Activated T-cell treated with anti-CD3 and anti-CD28 coated beads, Interleukin-2, amount 50 U/mL, for 24 hours (primary cell): ENCODE results near the gene GPAT3.

Experiments used
- DNase-seq: peaks from one replicate; pipeline ENCODE4 v3.0.0-alpha.2; 2020
- H3K27ac Mint-ChIP-seq: 2 replicates; pipeline ENCODE4 v1.8.0; 2020; ENCODE audit warnings: mild to moderate bottlenecking, mixed read lengths
- H3K27me3 Mint-ChIP-seq: 2 replicates; pipeline ENCODE4 v1.8.0; 2020; ENCODE audit warnings: mixed read lengths
- H3K36me3 Mint-ChIP-seq: 2 replicates; pipeline ENCODE4 v1.8.0; 2020; ENCODE audit warnings: low read depth, mixed read lengths
- H3K4me1 Mint-ChIP-seq: 2 replicates; pipeline ENCODE4 v1.8.0; 2020; ENCODE audit warnings: low read depth, mixed read lengths
- H3K4me3 Mint-ChIP-seq: 2 replicates; pipeline ENCODE4 v1.8.0; 2020; ENCODE audit warnings: mild to moderate bottlenecking, moderate library complexity, mixed read lengths
- H3K9me3 Mint-ChIP-seq: 2 replicates; pipeline ENCODE4 v1.8.0; 2020; ENCODE audit warnings: mixed read lengths

Gene GPAT3

DNA sequence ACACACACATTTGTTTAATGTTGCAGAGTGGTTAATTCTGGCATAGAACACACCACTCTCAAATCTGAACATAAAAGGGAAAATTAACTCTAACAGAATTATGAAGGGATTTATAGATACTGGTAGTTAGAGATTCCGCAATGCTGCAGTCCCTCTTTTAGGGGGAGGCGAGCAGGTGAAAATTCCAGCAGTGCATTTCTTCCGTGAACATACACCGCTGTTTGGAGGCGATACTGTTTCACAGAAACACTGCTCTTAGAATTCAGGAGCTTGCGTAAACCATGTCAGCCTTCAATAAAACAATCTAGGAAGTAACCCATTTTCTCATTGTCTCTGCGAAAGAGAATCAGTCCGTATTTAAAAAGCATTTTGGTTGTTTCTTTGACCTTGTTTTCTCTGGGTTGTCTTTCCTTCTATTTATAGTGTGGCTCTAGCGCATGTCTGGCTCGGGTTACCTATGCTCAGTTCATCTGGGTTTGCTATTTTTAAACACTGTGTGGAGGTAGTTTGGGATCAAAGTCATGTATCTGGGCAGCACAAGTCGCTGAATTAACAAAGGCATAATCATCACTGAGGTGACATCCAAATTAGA lies 90.4 kb downstream of the GPAT3 start:
- Mint-ChIP-seq H3K9me3 (peaks cover 18% of the 10 kb centered on the region), H3K27me3 (peaks cover 35% of the 10 kb centered on the region), H3K36me3 (peaks cover 3% of the 10 kb centered on the region), H3K4me3 (no peak overlapping the region), H3K27ac (no peak overlapping the region), H3K4me1 (no peaks in the 10 kb centered on the region)
- no peak for DNase-seq

- Mint-ChIP-seq H3K27ac (no peak overlapping the region), H3K9me3 (no peaks in the 10 kb centered on the region), H3K36me3 (no peaks in the 10 kb centered on the region), H3K4me1 (no peaks in the 10 kb centered on the region), H3K4me3 (no peak overlapping the region), H3K27me3 (peaks cover 15% of the 10 kb centered on the region)
- DNase-seq: no peak
Measured at GRCh38 chr4:83629945-83630721, 94.2 kb downstream of the GPAT3 start.

GRCh38 chr4:83631066-83631465 lies 95.2 kb downstream of the GPAT3 start:
- no peaks in the 10 kb centered on the region for H3K36me3 Mint-ChIP-seq
- H3K9me3 Mint-ChIP-seq: no peaks in the 10 kb centered on the region
- no peaks in the 10 kb centered on the region for H3K4me1 Mint-ChIP-seq
- no peak for DNase-seq
- H3K27ac Mint-ChIP-seq: no peak overlapping the region
- no peak overlapping the region for H3K4me3 Mint-ChIP-seq
- peaks cover 15% of the 10 kb centered on the region for H3K27me3 Mint-ChIP-seq

- no peaks in the 10 kb centered on the region for H3K4me1 Mint-ChIP-seq
- H3K9me3 Mint-ChIP-seq: no peaks in the 10 kb centered on the region
- peaks cover 13% of the 10 kb centered on the region for H3K27me3 Mint-ChIP-seq
- H3K27ac Mint-ChIP-seq: no peak overlapping the region
- H3K4me3 Mint-ChIP-seq: no peak overlapping the region
- no peak for DNase-seq
- H3K36me3 Mint-ChIP-seq: no peaks in the 10 kb centered on the region
Measured at GRCh38 chr4:83636930-83637329, 101.0 kb downstream of the GPAT3 start.

DNA sequence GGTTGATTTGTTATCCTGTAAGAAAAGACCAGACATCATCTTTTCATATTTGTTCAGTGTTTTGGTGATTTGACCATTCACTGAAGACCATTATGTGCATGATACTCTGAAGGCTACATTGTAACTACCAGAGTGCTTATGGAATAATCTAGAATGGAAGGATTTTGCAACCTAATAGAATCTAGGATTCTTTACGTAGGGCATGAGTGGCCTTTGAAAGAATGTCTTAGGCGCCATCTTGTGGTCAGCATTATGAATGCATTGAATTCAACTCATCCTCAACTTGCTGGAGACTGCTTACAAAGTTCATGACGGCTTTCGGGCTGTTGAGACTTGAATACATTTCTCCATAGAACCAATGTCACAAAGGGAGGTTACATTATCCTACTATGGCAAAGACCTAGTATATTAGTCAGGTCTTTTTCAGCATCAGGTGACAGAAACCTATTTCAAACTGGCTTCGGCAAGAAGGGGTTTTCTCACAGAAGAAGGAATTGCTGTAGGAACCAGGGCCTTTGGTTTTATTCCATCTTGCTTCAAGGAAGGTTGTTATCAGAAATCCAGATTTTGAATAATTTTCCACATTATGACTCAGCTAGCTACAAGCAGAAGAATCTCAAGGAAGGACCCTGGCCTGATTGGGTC lies 104.1 kb downstream of the GPAT3 start:
- H3K4me3 Mint-ChIP-seq: no peak overlapping the region
- no peaks in the 10 kb centered on the region for H3K36me3 Mint-ChIP-seq
- no peak for DNase-seq
- H3K27ac Mint-ChIP-seq: no peak overlapping the region
- no peaks in the 10 kb centered on the region for H3K9me3 Mint-ChIP-seq
- H3K27me3 Mint-ChIP-seq: peaks cover 11% of the 10 kb centered on the region
- H3K4me1 Mint-ChIP-seq: peaks cover 2% of the 10 kb centered on the region

DNA sequence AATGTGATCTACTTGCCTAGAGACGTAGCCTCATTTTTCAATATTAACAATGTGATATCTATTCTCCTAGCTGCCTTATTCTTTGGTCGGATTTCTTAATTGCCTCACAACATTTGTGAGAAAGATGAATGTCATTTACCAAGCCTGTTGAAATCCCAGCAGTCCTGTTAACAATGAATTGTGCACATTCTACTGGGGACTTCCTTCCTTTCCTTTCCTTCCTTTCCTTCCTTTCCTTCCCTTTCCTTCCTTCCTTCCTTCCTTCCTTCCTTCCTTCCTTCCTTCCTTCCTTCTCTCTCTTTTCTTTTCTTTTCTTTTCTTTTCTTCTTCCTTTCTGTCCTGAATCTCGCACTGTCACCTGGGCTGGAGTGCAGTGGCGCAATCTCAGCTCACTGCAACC lies 107.1 kb downstream of the GPAT3 start:
- Mint-ChIP-seq H3K4me1 (peaks cover 2% of the 10 kb centered on the region), H3K9me3 (no peaks in the 10 kb centered on the region), H3K27ac (no peak overlapping the region), H3K27me3 (peaks cover 15% of the 10 kb centered on the region), H3K36me3 (no peaks in the 10 kb centered on the region), H3K4me3 (no peak overlapping the region)
- DNase-seq: no peak

DNA sequence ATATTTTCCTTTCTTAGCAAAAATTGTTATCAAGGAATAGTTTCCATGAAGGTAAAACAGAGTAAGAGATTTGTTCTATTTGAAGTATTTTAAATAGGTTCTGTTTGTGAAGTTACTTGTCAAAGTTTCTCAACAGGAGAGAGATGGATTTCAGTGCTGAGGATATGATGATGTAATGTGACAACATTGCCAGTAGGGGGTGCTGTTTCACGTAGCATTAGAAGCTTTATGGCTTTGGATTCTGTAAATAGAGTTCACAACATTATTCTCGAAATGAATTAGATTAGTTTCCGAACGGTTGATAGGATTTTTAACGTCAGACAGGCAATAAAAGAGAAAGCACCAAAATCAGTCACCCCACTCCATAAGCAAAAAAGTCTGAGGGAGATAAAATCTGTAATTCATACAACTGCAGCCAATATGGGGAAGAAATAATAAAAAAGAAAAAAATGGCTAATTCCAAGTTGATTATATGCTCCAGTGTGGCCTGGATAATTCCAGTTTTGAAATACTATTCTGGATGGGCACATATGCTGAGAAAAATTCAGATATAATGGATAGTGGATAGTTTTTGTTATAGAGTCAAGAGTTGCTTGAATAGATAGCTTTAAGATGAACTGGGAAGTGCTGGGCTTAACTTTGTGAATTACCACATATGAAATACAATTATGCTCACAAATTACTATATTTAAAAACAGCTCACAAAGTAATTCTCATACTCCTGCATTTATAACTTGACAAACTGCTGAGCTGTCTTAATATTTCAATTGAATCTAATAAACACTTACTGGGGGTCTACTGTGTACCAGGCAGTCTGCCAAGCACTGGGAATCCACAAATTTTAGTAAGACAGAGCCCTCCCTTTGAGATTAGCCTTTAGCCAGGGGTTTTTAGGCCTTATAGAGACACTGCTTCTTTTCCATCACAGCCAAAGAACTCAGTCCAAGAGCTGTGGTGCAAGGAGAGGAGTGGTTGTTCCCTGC lies 109.1 kb downstream of the GPAT3 start:
- no peaks in the 10 kb centered on the region for H3K9me3 Mint-ChIP-seq
- H3K4me3 Mint-ChIP-seq: no peak overlapping the region
- H3K27me3 Mint-ChIP-seq: peaks cover 14% of the 10 kb centered on the region
- H3K36me3 Mint-ChIP-seq: no peaks in the 10 kb centered on the region
- peaks cover 2% of the 10 kb centered on the region for H3K4me1 Mint-ChIP-seq
- DNase-seq: no peak
- H3K27ac Mint-ChIP-seq: no peak overlapping the region

GRCh38 chr4:83646538-83647239 lies 110.8 kb downstream of the GPAT3 start:
- peaks cover 7% of the 10 kb centered on the region for H3K27me3 Mint-ChIP-seq
- no peaks in the 10 kb centered on the region for H3K36me3 Mint-ChIP-seq
- H3K27ac Mint-ChIP-seq: no peak overlapping the region
- H3K9me3 Mint-ChIP-seq: no peaks in the 10 kb centered on the region
- no peak for DNase-seq
- no peak overlapping the region for H3K4me3 Mint-ChIP-seq
- H3K4me1 Mint-ChIP-seq: peaks cover 2% of the 10 kb centered on the region

GRCh38 chr4:83651846-83652245 lies 115.9 kb downstream of the GPAT3 start:
- Mint-ChIP-seq H3K27ac (no peak overlapping the region), H3K36me3 (no peaks in the 10 kb centered on the region), H3K27me3 (peaks cover 6% of the 10 kb centered on the region), H3K4me3 (no peak overlapping the region), H3K4me1 (no peaks in the 10 kb centered on the region), H3K9me3 (no peaks in the 10 kb centered on the region)
- DNase-seq: no peak
